Erythroblast (primary cell): ENCODE results near the gene ZNF592.

Experiments used
- GATA1 ChIP-seq: IDR thresholded peaks from 2 replicates; pipeline ENCODE4 v1.6.1; 2011; ENCODE audit warnings: low read depth, mild to moderate bottlenecking, control low read depth, low read length, moderate library complexity
- POLR2A ChIP-seq: IDR thresholded peaks from 2 replicates; pipeline ENCODE4 v1.6.1; 2011; ENCODE audit warnings: mild to moderate bottlenecking, low read length

- TF ChIP-seq POLR2A (no peak), GATA1 (no peak)
Measured at GRCh38 chr15:84759018-84759417, 10.6 kb downstream of the ZNF592 start.
